Astrocyte of the cerebellum (primary cell): ENCODE data around the gene OGDHL.

ENCODE experiments used
- DNase-seq: peaks from one replicate; pipeline ENCODE4 v3.0.0-alpha.2; 2011; ENCODE audit warnings: low read depth
- H3K4me3 ChIP-seq: 2 replicates; pipeline ENCODE4 v1.5.1; 2011; ENCODE audit warnings: mild to moderate bottlenecking, low read depth, low read length, moderate library complexity
- in situ Hi-C: cut with HindIII; loops from 2 replicates; pipeline ENCODE4 v1.10.0; 2017; ENCODE audit warnings: low sequenced_read_pairs
- TF ChIP-seq, protein P1 (sequence below): IDR thresholded peaks from 2 replicates; pipeline ENCODE4 v1.5.1; 2012; ENCODE audit warnings: low read length, low read depth, moderate library complexity, mild to moderate bottlenecking; ENCODE audit errors: missing control alignments

OGDHL gene

DNA sequence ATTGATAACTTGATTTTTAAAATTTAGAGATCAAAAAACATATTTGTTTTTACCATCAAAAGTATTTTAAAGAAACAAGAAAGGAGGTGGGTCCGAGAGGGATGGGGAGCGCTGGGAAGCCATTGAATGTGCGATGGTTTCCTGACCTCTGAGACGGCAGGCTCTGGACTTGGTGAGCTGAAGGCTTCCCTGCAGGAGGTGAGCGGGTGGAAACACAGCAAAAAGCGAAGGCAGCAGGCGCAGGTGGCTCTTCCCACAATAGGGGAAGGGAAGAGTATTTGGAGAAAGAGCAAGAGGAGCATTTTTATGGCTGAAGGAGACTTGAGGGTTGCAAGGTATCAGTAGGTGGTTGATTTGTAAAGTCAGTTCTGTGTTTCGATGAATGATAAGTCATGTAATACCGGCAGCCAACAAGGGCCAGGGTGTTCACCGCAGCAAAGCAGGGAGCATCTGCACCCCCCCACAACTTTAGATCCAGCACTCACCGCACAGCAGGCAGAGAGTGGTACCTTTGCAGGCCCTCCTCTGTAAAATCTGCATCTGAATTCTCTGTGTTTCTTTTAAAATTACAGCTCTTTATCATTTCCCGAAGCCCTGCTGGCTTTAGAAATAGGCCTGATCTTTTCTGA is 72.1 kb downstream of the OGDHL start:
- TF ChIP-seq, protein P1, sequence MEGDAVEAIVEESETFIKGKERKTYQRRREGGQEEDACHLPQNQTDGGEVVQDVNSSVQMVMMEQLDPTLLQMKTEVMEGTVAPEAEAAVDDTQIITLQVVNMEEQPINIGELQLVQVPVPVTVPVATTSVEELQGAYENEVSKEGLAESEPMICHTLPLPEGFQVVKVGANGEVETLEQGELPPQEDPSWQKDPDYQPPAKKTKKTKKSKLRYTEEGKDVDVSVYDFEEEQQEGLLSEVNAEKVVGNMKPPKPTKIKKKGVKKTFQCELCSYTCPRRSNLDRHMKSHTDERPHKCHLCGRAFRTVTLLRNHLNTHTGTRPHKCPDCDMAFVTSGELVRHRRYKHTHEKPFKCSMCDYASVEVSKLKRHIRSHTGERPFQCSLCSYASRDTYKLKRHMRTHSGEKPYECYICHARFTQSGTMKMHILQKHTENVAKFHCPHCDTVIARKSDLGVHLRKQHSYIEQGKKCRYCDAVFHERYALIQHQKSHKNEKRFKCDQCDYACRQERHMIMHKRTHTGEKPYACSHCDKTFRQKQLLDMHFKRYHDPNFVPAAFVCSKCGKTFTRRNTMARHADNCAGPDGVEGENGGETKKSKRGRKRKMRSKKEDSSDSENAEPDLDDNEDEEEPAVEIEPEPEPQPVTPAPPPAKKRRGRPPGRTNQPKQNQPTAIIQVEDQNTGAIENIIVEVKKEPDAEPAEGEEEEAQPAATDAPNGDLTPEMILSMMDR = no peak
- no peak for DNase-seq
- no peak overlapping the region for H3K4me3 ChIP-seq
- in situ Hi-C loops = loop anchor here (5.0 kb wide), 1 partner anchor 33 kb away; no protein-coding TSS in a partner anchor

DNA sequence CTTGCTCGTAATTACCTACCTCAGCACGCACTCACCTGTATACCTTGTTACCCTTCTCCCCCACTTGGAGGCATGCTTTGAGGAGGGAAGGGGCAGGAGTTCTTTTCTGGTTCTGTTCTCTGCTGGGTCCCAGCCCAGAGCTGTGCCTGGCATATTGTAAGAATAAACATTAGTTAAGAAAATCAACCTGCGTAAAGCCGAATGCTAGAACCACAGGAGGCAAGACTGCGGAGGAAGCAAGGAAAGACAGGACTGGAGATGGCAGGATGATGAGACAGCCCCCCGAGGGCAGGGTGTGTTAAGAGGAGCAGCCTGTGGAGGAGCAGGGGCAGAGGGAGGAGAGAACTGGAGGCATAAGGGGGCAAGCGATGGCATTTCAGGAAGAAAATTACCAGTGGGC is 73.2 kb downstream of the OGDHL start:
- no peak overlapping the region for H3K4me3 ChIP-seq
- in situ Hi-C loops = no loop called here
- TF ChIP-seq, protein P1 = no peak
- DNase-seq = no peak

DNA sequence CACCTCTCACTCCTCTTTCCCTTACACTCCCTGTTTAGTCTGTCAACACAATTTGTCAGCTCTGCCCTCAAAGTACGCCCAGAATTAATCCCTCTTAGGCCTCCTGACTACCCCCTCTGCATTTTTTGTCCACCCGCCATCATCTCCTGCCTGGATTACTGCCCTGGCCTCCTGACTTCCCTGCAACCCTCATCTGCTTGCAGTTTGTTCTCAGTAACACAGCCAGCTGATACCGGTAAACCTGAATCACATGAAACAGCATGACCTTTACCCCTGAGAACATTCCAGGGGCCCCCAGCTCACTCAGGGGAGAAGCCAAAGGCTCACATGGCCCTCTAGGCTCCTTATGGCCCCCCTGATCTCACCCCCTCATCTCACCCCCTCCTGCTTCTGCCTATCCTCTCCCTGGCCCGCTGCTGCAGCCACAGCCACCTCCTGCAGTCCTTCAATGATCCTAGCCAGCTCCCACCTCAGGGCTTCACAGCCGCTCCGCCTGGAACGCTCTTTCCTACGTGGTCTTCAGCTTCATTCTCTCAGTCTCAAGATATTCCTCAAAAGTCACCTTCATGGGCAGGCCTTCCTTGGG is 73.8 kb downstream of the OGDHL start:
- in situ Hi-C loops = no loop called here
- TF ChIP-seq, protein P1 = no peak
- DNase-seq = no peak
- no peak overlapping the region for H3K4me3 ChIP-seq

DNA sequence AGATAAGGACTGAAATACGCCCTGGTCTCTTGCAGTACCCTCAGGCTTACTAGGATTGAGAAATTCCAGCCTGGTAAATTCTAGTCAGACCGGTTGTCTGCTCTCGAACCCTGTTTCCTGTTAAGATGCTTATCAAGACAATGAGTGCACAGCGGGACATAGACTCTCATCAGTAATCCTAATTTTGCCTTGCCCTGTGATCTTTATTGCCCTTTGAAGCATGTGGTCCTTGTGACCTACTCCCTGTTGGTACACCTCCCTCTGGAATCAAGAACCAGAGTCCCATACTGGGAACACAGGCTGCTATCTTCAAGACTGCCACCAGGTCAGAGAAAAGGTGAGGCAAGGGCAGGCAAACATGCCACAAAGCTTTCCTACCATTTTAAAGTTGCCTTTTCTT is 75.5 kb downstream of the OGDHL start:
- in situ Hi-C loops = no loop called here
- TF ChIP-seq, protein P1 = no peak
- H3K4me3 ChIP-seq = no peak overlapping the region
- no peak for DNase-seq
